GM12878 (cell line): Measurements from ENCODE around the gene CCDC169. TPM values are rescaled to one million over a fixed set of nuclear protein-coding genes. Genes with fewer than 3 reads are reported as not detected.
A peak's percentile ranks its signal among the peaks of the same experiment; 100 is the strongest.

Experiments used
- BCL11A ChIP-seq: IDR thresholded peaks from 2 replicates; pipeline ENCODE4 v1.6.1; 2011; ENCODE audit warnings: low read depth, low read length
- CBFB ChIP-seq: IDR thresholded peaks from 2 replicates; pipeline ENCODE4 v1.6.1; 2016; ENCODE audit warnings: antibody characterized with exemption, low read depth
- MEF2A ChIP-seq: IDR thresholded peaks from 2 replicates; pipeline ENCODE4 v1.6.1; 2011; ENCODE audit warnings: low read depth, mild to moderate bottlenecking, low read length, moderate library complexity; ENCODE audit not compliant: insufficient read depth
- MEF2B ChIP-seq: fragments of 450-650 bp; IDR thresholded peaks from 2 replicates; pipeline ENCODE4 v1.6.1; 2018; ENCODE audit warnings: mild to moderate bottlenecking, moderate library complexity; ENCODE audit not compliant: partially characterized antibody, poor library complexity, severe bottlenecking
- POU2F2 ChIP-seq: IDR thresholded peaks from 3 replicates; pipeline ENCODE4 v1.6.1; 2011; ENCODE audit warnings: low read depth, mild to moderate bottlenecking, low read length, borderline replicate concordance
- ZNF207 ChIP-seq: fragments of 450-650 bp; IDR thresholded peaks from 2 replicates; pipeline ENCODE4 v1.6.1; 2014; ENCODE audit warnings: antibody characterized with exemption, mild to moderate bottlenecking, borderline replicate concordance
- polyA plus RNA-seq, 11 experiments: library from polyadenylated mRNA; depleted of rRNA in 4 of 11; unstranded in 6 of 11; stranded (reverse) in 5 of 11; fragments of >200 nt; fragmentation: Nextera tagmentation in 4 of 11; fragmentation: Illumina TruSeq in 1 of 11; extraction: Ambion mirVana in 4 of 11; extraction: Trizol in 1 of 11; gene quantifications; 1 replicate in 1 of 11; 2 replicates in 10 of 11; pipeline versions ENCODE4 v1.2.1 to v1.2.3, GENCODE V29; 2011 to 2016; ENCODE audit warnings: inconsistent platforms in 2 of 11, missing spikeins in 2 of 11, low read depth in 1 of 11
- total RNA-seq, 4 experiments: library from RNA; depleted of rRNA in 3 of 4; stranded (reverse); fragments of >200 nt in 3 of 4; fragmentation: Illumina TruSeq in 1 of 4; extraction: Trizol in 1 of 4; gene quantifications; 2 replicates each; pipeline versions ENCODE4 v1.2.1 to v1.2.3, GENCODE V29; 2013 to 2021
- TF ChIP-seq, protein P1 (sequence below): fragments of 450-650 bp; formaldehyde crosslinking; IDR thresholded peaks from 2 replicates; pipeline ENCODE4 v1.4.0; 2022; ENCODE audit warnings: mild to moderate bottlenecking, moderate library complexity
- TF ChIP-seq, protein P2 (sequence below): IDR thresholded peaks from 2 replicates; pipeline ENCODE4 v1.6.1; 2012; ENCODE audit warnings: low read length, inconsistent platforms
- TF ChIP-seq, protein P3 (sequence below): fragments of 450-650 bp; IDR thresholded peaks from 2 replicates; pipeline ENCODE4 v1.6.1; 2018; ENCODE audit warnings: borderline replicate concordance, mild to moderate bottlenecking; ENCODE audit not compliant: partially characterized antibody

CCDC169 gene
- total and polyA plus RNA-seq, 10 of the 15 experiments (the other 5 are each of a cell fraction or from before 2014, with no cell fraction given): 0.13 to 1.4 (median 0.24) TPM; not detected in 4

DNA sequence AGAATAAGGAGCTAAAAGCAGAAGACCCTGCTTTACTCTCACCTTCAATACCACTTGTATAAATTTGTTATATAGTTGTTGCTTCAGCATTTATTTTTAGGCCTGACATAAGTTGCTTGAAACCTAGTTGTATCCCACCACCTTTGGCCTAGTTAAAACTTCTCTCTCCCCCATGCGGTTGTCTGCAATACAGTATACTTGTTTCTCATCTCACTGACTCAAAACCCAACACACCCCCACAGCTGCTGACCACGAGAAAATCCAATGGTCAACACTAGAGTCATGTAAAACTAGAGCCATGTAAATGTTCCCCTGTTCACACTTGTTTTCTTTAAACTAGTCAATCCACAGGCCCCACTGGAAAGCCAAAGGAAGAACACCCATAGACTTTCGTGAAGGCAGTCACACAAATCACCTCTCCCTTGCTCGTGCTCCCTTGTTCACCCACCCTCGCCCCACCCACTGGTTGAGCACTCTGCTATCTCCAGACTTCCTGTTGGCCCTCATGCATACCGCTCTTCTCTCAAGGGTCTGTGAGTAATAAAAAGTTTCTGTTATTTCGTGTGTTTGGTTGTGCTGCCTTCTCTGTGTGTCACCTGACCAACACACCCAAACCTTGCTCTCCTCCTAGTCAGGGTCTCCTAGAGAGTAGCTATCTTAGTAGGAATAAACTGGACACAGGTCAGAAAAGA, 12.9 kb upstream of the CCDC169 start (continued):
- TF ChIP-seq CBFB (peak; percentile 64; the same call in 1 of the 2 replicates), ZNF207 (no peak), MEF2B (no peak), POU2F2 (no peak), MEF2A (peak; percentile 60; the same call in 1 of the 2 replicates), BCL11A (no peak)
- TF ChIP-seq, protein P1, sequence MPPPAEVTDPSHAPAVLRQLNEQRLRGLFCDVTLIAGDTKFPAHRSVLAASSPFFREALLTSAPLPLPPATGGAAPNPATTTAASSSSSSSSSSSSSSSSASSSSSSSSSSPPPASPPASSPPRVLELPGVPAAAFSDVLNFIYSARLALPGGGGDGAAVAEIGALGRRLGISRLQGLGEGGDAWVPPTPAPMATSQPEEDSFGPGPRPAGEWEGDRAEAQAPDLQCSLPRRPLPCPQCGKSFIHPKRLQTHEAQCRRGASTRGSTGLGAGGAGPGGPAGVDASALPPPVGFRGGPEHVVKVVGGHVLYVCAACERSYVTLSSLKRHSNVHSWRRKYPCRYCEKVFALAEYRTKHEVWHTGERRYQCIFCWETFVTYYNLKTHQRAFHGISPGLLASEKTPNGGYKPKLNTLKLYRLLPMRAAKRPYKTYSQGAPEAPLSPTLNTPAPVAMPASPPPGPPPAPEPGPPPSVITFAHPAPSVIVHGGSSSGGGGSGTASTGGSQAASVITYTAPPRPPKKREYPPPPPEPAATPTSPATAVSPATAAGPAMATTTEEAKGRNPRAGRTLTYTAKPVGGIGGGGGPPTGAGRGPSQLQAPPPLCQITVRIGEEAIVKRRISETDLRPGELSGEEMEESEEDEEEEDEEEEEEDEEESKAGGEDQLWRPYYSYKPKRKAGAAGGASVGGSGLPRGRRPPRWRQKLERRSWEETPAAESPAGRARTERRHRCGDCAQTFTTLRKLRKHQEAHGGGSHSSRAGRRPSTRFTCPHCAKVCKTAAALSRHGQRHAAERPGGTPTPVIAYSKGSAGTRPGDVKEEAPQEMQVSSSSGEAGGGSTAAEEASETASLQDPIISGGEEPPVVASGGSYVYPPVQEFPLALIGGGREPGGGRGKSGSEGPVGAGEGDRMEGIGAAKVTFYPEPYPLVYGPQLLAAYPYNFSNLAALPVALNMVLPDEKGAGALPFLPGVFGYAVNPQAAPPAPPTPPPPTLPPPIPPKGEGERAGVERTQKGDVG (CRISPR knock-in tag): no peak
- TF ChIP-seq, protein P2, sequence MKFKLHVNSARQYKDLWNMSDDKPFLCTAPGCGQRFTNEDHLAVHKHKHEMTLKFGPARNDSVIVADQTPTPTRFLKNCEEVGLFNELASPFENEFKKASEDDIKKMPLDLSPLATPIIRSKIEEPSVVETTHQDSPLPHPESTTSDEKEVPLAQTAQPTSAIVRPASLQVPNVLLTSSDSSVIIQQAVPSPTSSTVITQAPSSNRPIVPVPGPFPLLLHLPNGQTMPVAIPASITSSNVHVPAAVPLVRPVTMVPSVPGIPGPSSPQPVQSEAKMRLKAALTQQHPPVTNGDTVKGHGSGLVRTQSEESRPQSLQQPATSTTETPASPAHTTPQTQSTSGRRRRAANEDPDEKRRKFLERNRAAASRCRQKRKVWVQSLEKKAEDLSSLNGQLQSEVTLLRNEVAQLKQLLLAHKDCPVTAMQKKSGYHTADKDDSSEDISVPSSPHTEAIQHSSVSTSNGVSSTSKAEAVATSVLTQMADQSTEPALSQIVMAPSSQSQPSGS: peak; percentile 46; the same call in 1 of the 2 replicates
- TF ChIP-seq, protein P3, sequence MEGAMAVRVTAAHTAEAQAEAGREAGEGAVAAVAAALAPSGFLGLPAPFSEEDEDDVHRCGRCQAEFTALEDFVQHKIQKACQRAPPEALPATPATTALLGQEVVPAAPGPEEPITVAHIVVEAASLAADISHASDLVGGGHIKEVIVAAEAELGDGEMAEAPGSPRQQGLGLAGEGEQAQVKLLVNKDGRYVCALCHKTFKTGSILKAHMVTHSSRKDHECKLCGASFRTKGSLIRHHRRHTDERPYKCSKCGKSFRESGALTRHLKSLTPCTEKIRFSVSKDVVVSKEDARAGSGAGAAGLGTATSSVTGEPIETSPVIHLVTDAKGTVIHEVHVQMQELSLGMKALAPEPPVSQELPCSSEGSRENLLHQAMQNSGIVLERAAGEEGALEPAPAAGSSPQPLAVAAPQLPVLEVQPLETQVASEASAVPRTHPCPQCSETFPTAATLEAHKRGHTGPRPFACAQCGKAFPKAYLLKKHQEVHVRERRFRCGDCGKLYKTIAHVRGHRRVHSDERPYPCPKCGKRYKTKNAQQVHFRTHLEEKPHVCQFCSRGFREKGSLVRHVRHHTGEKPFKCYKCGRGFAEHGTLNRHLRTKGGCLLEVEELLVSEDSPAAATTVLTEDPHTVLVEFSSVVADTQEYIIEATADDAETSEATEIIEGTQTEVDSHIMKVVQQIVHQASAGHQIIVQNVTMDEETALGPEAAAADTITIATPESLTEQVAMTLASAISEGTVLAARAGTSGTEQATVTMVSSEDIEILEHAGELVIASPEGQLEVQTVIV: no peak
